ENCODE results near the gene CDCP2.

The CDCP2 gene

DNA sequence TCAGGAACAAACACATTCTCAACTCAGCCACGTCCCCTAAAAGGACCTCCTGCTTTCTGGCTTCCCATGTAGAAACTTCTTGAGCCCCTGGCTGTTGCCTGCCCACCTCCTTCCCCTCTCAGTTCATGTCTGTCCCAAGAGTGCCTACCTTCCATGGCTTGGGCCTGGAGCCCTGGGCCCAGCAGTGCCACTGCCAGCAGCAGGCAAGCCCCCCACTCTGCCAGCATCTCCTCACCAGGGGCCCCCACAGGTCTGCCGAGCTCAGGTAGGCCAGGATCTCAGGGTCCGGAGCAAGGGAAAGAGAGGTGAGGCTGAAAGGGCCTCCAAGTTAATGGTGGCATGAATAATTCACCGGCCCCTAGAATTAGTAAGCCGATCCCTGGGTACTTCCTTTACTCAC is at the start of gene CDCP2:
TSS of gene CDCP2 (minus strand) at position 305 of the 400 bp plus-strand sequence. CDS start at position 227, 78 bp downstream.
- peaks cover 3 to 10% of the 10 kb centered on the region in 2 donors for H3K4me1 ChIP-seq (ENCODE audit: control insufficient read depth in 2 of 2, insufficient read depth in 2 of 2, low read length in 2 of 2)
- no peak within 1 kb of the TSS for H3K27ac ChIP-seq (ENCODE audit: low read depth in 2 of 2, low read length in 2 of 2)
- no peaks in the 10 kb centered on the region for H3K9me3 ChIP-seq (ENCODE audit: control insufficient read depth in 2 of 2, low read length in 2 of 2)
- H3K27me3 ChIP-seq (ENCODE audit: control insufficient read depth in 2 of 2, insufficient read depth in 2 of 2, low read length in 2 of 2), result no peaks in the 10 kb centered on the region
- H3K4me3 ChIP-seq (ENCODE audit: low read length in 2 of 2), result no peak within 1 kb of the TSS
- H3K36me3 ChIP-seq (ENCODE audit: control insufficient read depth in 2 of 2, insufficient read depth in 2 of 2, low read length in 2 of 2), result no peaks in the 10 kb centered on the region
- H3K9ac ChIP-seq (ENCODE audit: low read depth in 1 of 2, low read length in 2 of 2), result no peak within 1 kb of the TSS

DNA sequence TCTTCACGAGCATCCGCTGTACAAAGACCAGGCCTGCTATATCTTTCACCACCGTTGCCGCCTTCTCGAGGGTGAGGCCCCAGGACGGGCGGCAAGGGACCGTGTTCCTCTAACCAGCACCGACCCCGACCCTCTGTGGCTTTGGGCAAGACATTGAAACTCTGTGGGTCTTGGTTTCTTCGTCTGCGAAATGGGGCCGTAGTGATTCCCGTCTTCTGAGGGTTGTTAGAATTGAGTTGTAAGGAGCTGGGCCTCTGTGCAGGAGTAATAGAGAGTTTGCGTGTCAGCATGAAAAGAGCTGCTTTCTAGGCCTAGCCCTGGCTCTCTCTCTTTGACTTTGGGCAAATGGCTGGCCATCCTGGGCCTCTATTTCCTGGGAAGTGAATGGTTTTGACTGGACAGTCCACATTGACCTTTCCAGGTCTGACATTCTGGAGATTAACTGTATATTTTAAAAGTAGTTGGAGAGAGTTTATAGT is 47.8 kb upstream of the CDCP2 start:
- Histone ChIP-seq H3K4me1 (ENCODE audit: control insufficient read depth in 2 of 2, insufficient read depth in 2 of 2, low read length in 2 of 2) (peaks cover 6 to 16% of the 10 kb centered on the region in 2 donors), H3K36me3 (ENCODE audit: control insufficient read depth in 2 of 2, insufficient read depth in 2 of 2, low read length in 2 of 2) (peaks cover 8 to 16% of the 10 kb centered on the region in 2 donors), H3K27me3 (ENCODE audit: control insufficient read depth in 2 of 2, insufficient read depth in 2 of 2, low read length in 2 of 2) (no peaks in the 10 kb centered on the region), H3K9ac (ENCODE audit: low read depth in 1 of 2, low read length in 2 of 2) (peak overlapping the region; percentile 83 to 91), H3K27ac (ENCODE audit: low read depth in 2 of 2, low read length in 2 of 2) (no peak overlapping the region), H3K4me3 (ENCODE audit: low read length in 2 of 2) (peak overlapping the region; percentile 95 to 98), H3K9me3 (ENCODE audit: control insufficient read depth in 2 of 2, low read length in 2 of 2) (no peaks in the 10 kb centered on the region)

GRCh38 chr1:54199765-54200518 is 47.1 kb upstream of the CDCP2 start, which contains the start of the genes CYB5RL and MRPL37:
Gene CYB5RL (minus strand): TSS chr1:54200030. CDS start chr1:54195616, 4,414 bp downstream.
Gene MRPL37 (plus strand): TSS chr1:54200167. CDS start chr1:54200244, 77 bp downstream.
- H3K4me3 ChIP-seq (ENCODE audit: low read length in 2 of 2), result peak within 1 kb of the TSS; percentile 95 to 98
- peak within 1 kb of the TSS; percentile 83 to 91 for H3K9ac ChIP-seq (ENCODE audit: low read depth in 1 of 2, low read length in 2 of 2)
- no peaks in the 10 kb centered on the region for H3K9me3 ChIP-seq (ENCODE audit: control insufficient read depth in 2 of 2, low read length in 2 of 2)
- peaks cover 8 to 14% of the 10 kb centered on the region in 2 donors for H3K36me3 ChIP-seq (ENCODE audit: control insufficient read depth in 2 of 2, insufficient read depth in 2 of 2, low read length in 2 of 2)
- H3K27ac ChIP-seq (ENCODE audit: low read depth in 2 of 2, low read length in 2 of 2), result peak within 1 kb of the TSS in 1 of 2 donors; percentile 39
- H3K27me3 ChIP-seq (ENCODE audit: control insufficient read depth in 2 of 2, insufficient read depth in 2 of 2, low read length in 2 of 2), result no peaks in the 10 kb centered on the region
- H3K4me1 ChIP-seq (ENCODE audit: control insufficient read depth in 2 of 2, insufficient read depth in 2 of 2, low read length in 2 of 2), result peaks cover 6 to 16% of the 10 kb centered on the region in 2 donors

DNA sequence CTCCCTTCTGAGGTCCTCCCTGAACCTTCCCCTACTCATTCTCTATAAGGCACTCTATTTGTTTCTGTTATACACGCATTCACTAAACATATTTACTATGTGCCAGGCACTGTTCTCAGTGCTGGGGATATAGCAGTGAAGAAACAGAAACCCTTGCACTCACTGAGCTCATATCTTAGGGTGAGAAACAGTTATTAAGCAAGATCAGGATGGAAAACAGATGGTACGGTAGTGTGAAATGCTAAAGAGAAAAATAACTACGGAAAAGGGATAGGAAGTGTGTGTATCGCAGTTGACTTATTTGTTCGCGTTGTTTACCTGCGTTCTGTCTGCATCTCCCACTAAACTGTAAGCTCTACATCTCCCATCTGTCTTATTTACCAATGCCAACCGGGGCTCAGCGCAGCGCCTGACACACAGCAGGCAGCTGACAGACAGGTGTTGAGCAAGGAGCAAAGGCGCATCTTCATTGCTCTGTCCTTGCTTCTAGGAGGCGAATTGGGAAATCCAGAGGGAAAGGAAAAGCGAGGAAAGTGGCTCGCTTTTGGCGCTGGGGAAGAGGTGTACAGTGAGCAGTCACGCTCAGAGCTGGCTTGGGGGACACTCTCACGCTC is 46.5 kb upstream of the CDCP2 start:
- H3K9me3 ChIP-seq (ENCODE audit: control insufficient read depth in 2 of 2, low read length in 2 of 2), result no peaks in the 10 kb centered on the region
- H3K9ac ChIP-seq (ENCODE audit: low read depth in 1 of 2, low read length in 2 of 2), result peak overlapping the region; percentile 83 to 91
- H3K27ac ChIP-seq (ENCODE audit: low read depth in 2 of 2, low read length in 2 of 2), result peak overlapping the region in 1 of 2 donors; percentile 39
- peak overlapping the region; percentile 95 to 98 for H3K4me3 ChIP-seq (ENCODE audit: low read length in 2 of 2)
- H3K27me3 ChIP-seq (ENCODE audit: control insufficient read depth in 2 of 2, insufficient read depth in 2 of 2, low read length in 2 of 2), result no peaks in the 10 kb centered on the region
- H3K4me1 ChIP-seq (ENCODE audit: control insufficient read depth in 2 of 2, insufficient read depth in 2 of 2, low read length in 2 of 2), result peaks cover 6 to 16% of the 10 kb centered on the region in 2 donors
- peaks cover 7 to 17% of the 10 kb centered on the region in 2 donors for H3K36me3 ChIP-seq (ENCODE audit: control insufficient read depth in 2 of 2, insufficient read depth in 2 of 2, low read length in 2 of 2)

DNA sequence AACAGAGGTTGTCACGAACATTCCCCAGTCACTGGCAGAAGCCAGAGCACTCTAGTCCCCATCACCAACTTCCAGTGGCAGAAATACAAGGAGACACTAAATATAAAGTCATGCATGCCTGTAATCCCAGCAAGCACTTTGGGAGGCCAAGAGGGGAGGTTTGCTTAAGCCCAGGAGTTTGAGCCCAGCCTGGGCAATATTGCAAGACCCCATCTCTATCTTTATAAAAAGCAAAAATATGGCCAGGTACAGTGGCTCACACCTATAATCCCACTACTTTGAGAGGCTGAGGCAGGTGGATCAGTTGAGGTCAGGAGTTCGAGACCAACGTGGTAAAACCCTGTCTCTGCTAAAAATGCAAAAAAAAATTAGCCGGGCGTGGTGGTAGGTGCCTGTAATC is 40.7 kb upstream of the CDCP2 start:
- no peaks in the 10 kb centered on the region for H3K27me3 ChIP-seq (ENCODE audit: control insufficient read depth in 2 of 2, insufficient read depth in 2 of 2, low read length in 2 of 2)
- no peaks in the 10 kb centered on the region for H3K9me3 ChIP-seq (ENCODE audit: control insufficient read depth in 2 of 2, low read length in 2 of 2)
- H3K4me1 ChIP-seq (ENCODE audit: control insufficient read depth in 2 of 2, insufficient read depth in 2 of 2, low read length in 2 of 2), result no peaks in the 10 kb centered on the region
- no peak overlapping the region for H3K9ac ChIP-seq (ENCODE audit: low read depth in 1 of 2, low read length in 2 of 2)
- no peak overlapping the region for H3K27ac ChIP-seq (ENCODE audit: low read depth in 2 of 2, low read length in 2 of 2)
- H3K4me3 ChIP-seq (ENCODE audit: low read length in 2 of 2), result no peak overlapping the region
- H3K36me3 ChIP-seq (ENCODE audit: control insufficient read depth in 2 of 2, insufficient read depth in 2 of 2, low read length in 2 of 2), result peaks cover 15 to 18% of the 10 kb centered on the region in 2 donors

- Histone ChIP-seq H3K27me3 (ENCODE audit: control insufficient read depth in 2 of 2, insufficient read depth in 2 of 2, low read length in 2 of 2) (no peaks in the 10 kb centered on the region), H3K27ac (ENCODE audit: low read depth in 2 of 2, low read length in 2 of 2) (no peak overlapping the region), H3K4me3 (ENCODE audit: low read length in 2 of 2) (no peak overlapping the region), H3K36me3 (ENCODE audit: control insufficient read depth in 2 of 2, insufficient read depth in 2 of 2, low read length in 2 of 2) (peaks cover 17 to 18% of the 10 kb centered on the region in 2 donors), H3K9me3 (ENCODE audit: control insufficient read depth in 2 of 2, low read length in 2 of 2) (no peaks in the 10 kb centered on the region), H3K9ac (ENCODE audit: low read depth in 1 of 2, low read length in 2 of 2) (no peak overlapping the region), H3K4me1 (ENCODE audit: control insufficient read depth in 2 of 2, insufficient read depth in 2 of 2, low read length in 2 of 2) (no peaks in the 10 kb centered on the region)
These were observed 38.7 kb upstream of the CDCP2 start for GRCh38 chr1:54191525-54191924.

DNA sequence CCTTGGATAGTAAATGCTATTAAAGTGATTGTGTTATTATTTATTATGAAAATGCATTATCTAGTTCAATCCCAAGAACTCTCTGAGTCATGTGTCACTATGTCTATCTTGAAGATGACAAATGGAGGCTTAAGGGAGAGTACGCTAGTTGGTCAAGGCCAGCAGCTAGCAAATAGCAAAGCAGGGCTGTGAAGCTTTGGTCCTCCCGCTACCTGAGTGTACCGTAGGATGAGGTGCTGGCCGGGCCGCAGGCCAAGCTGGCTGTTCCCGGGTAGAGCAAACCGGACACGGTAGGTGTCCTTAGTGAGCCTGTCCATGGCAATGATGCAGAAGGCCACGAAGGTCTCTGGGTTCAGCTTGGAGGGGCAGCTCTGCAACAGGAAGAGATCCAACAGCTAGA is 37.7 kb upstream of the CDCP2 start:
- Histone ChIP-seq H3K27ac (ENCODE audit: low read depth in 2 of 2, low read length in 2 of 2) (no peak overlapping the region), H3K9ac (ENCODE audit: low read depth in 1 of 2, low read length in 2 of 2) (no peak overlapping the region), H3K9me3 (ENCODE audit: control insufficient read depth in 2 of 2, low read length in 2 of 2) (no peaks in the 10 kb centered on the region), H3K27me3 (ENCODE audit: control insufficient read depth in 2 of 2, insufficient read depth in 2 of 2, low read length in 2 of 2) (no peaks in the 10 kb centered on the region), H3K4me3 (ENCODE audit: low read length in 2 of 2) (no peak overlapping the region), H3K4me1 (ENCODE audit: control insufficient read depth in 2 of 2, insufficient read depth in 2 of 2, low read length in 2 of 2) (no peaks in the 10 kb centered on the region), H3K36me3 (ENCODE audit: control insufficient read depth in 2 of 2, insufficient read depth in 2 of 2, low read length in 2 of 2) (peaks cover 16 to 20% of the 10 kb centered on the region in 2 donors)

DNA sequence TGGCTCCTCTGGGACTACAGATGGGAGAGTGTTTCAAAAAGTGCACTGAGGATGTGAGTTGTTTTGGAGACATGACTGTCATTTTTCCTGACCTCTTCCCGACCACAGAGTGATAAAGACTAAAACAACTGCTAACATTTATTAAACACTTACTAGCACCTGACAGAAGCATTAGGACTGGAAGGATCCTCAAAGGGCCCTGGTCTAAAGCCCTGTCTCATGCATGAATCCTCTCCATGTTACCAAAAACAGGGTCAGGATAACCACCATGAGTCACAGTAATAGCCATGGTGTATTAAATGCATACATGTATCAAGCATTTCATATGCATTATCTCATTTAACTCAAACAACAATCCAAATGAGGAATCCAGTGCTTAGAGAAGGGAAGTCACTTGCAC is 35.5 kb upstream of the CDCP2 start:
- Histone ChIP-seq H3K4me3 (ENCODE audit: low read length in 2 of 2) (no peak overlapping the region), H3K36me3 (ENCODE audit: control insufficient read depth in 2 of 2, insufficient read depth in 2 of 2, low read length in 2 of 2) (peaks cover 10 to 11% of the 10 kb centered on the region in 2 donors), H3K4me1 (ENCODE audit: control insufficient read depth in 2 of 2, insufficient read depth in 2 of 2, low read length in 2 of 2) (no peaks in the 10 kb centered on the region), H3K9me3 (ENCODE audit: control insufficient read depth in 2 of 2, low read length in 2 of 2) (no peaks in the 10 kb centered on the region), H3K9ac (ENCODE audit: low read depth in 1 of 2, low read length in 2 of 2) (no peak overlapping the region), H3K27me3 (ENCODE audit: control insufficient read depth in 2 of 2, insufficient read depth in 2 of 2, low read length in 2 of 2) (no peaks in the 10 kb centered on the region), H3K27ac (ENCODE audit: low read depth in 2 of 2, low read length in 2 of 2) (no peak overlapping the region)

DNA sequence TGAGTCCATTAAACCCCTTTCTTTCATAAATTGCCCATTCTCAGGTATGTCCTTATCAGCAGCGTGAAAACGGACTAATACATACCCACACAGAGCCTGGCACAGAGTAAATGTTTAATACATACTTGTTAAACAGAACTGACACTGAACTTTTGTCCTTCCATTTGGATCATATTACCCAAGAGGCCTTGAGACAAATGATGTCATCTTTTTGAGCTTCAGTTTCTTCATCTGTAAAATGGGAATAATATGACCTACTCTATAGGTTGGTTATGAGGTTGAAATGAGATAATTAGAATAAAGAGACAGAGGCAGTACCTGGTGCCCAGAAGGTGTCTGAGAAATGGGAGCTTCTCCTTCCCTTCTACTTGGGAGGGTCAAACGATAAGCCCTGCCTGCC is 33.3 kb upstream of the CDCP2 start:
- Histone ChIP-seq H3K36me3 (ENCODE audit: control insufficient read depth in 2 of 2, insufficient read depth in 2 of 2, low read length in 2 of 2) (peaks cover 6 to 8% of the 10 kb centered on the region in 2 donors), H3K9ac (ENCODE audit: low read depth in 1 of 2, low read length in 2 of 2) (no peak overlapping the region), H3K4me3 (ENCODE audit: low read length in 2 of 2) (no peak overlapping the region), H3K27ac (ENCODE audit: low read depth in 2 of 2, low read length in 2 of 2) (no peak overlapping the region), H3K9me3 (ENCODE audit: control insufficient read depth in 2 of 2, low read length in 2 of 2) (no peaks in the 10 kb centered on the region), H3K27me3 (ENCODE audit: control insufficient read depth in 2 of 2, insufficient read depth in 2 of 2, low read length in 2 of 2) (no peaks in the 10 kb centered on the region), H3K4me1 (ENCODE audit: control insufficient read depth in 2 of 2, insufficient read depth in 2 of 2, low read length in 2 of 2) (no peaks in the 10 kb centered on the region)

DNA sequence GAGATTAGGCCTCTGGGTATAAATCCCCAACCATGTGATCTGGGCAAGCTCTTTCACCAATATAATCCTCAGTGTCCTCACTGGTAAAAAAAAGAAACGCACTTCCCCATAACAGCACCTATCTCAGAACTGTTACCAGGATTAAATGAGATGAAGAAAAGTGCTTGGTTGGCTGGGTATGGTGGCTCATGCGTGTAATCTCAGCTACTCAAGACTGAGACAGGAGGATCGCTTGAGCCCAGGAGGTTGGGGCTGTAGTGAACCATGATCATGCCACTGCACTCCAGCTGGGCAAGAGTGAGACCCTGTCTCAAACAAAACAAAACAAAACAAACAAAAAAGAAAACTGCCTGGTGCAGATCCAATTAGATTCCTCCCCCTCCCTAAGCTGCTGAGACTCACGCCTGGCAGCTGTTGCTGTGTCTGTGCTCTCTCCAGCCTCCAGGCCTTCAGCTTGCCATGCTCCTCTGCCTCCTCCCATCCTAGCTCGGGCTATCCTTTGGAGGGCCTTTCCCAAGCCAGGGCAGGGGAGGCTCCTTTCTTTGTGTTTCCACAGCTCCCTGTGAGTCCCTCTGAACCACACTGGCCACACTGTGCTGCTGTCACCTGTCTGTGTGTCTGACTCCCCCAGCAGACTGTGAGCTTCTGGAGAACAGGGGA is 28.0 kb upstream of the CDCP2 start:
- no peak overlapping the region for H3K9ac ChIP-seq (ENCODE audit: low read depth in 1 of 2, low read length in 2 of 2)
- no peak overlapping the region for H3K27ac ChIP-seq (ENCODE audit: low read depth in 2 of 2, low read length in 2 of 2)
- no peaks in the 10 kb centered on the region for H3K9me3 ChIP-seq (ENCODE audit: control insufficient read depth in 2 of 2, low read length in 2 of 2)
- H3K27me3 ChIP-seq (ENCODE audit: control insufficient read depth in 2 of 2, insufficient read depth in 2 of 2, low read length in 2 of 2), result no peaks in the 10 kb centered on the region
- H3K36me3 ChIP-seq (ENCODE audit: control insufficient read depth in 2 of 2, insufficient read depth in 2 of 2, low read length in 2 of 2), result peaks cover 2% of the 10 kb centered on the region in 2 donors
- no peaks in the 10 kb centered on the region for H3K4me1 ChIP-seq (ENCODE audit: control insufficient read depth in 2 of 2, insufficient read depth in 2 of 2, low read length in 2 of 2)
- H3K4me3 ChIP-seq (ENCODE audit: low read length in 2 of 2), result no peak overlapping the region
